Neural crest cell (in vitro differentiated cells): ENCODE data around the gene PIEZO2. TPM values are rescaled to one million over a fixed set of nuclear protein-coding genes. Genes with fewer than 3 reads are reported as not detected.

ENCODE experiments used
- DNase-seq: peaks from one replicate; pipeline ENCODE4 v3.0.0; 2021; ENCODE audit warnings: low read depth, mixed read lengths, low spot score
- H3K27ac Mint-ChIP-seq: one replicate; pipeline ENCODE4 v1.8.0; 2021; ENCODE audit warnings: mild to moderate bottlenecking, mixed read lengths; ENCODE audit not compliant: unreplicated experiment
- H3K27me3 Mint-ChIP-seq: 2 replicates; pipeline ENCODE4 v1.8.0; 2021; ENCODE audit warnings: low read depth, mild to moderate bottlenecking, mixed read lengths
- H3K36me3 Mint-ChIP-seq: 2 replicates; pipeline ENCODE4 v1.8.0; 2021; ENCODE audit warnings: low read depth, mild to moderate bottlenecking, mixed read lengths
- H3K4me1 Mint-ChIP-seq: 2 replicates; pipeline ENCODE4 v1.8.0; 2021; ENCODE audit warnings: mixed read lengths
- H3K4me3 Mint-ChIP-seq: one replicate; pipeline ENCODE4 v1.8.0; 2021; ENCODE audit warnings: mild to moderate bottlenecking, mixed read lengths
- H3K9me3 Mint-ChIP-seq: 2 replicates; pipeline ENCODE4 v1.8.0; 2021; ENCODE audit warnings: mixed read lengths
- CTCF ChIP-seq: fragments of 200-600 bp; sonication (generic); conservative IDR thresholded peaks from 2 replicates; pipeline ENCODE4 v1.5.0; 2021; ENCODE audit warnings: antibody characterized with exemption, mild to moderate bottlenecking
- total RNA-seq: library from RNA; stranded (reverse); gene quantifications from 2 replicates; pipeline ENCODE4 v1.2.1, GENCODE V29; 2021

The PIEZO2 gene
- total RNA-seq, 1 donor from 2014 or later = 15.5 TPM

GRCh38 chr18:10838553-10838952 is 310.8 kb downstream of the PIEZO2 start:
- H3K27ac Mint-ChIP-seq = no peak overlapping the region
- TF ChIP-seq CTCF = no peak
- H3K4me1 Mint-ChIP-seq = peaks cover 3% of the 10 kb centered on the region
- no peaks in the 10 kb centered on the region for H3K27me3 Mint-ChIP-seq
- H3K36me3 Mint-ChIP-seq = no peaks in the 10 kb centered on the region
- no peak overlapping the region for H3K4me3 Mint-ChIP-seq
- no peaks in the 10 kb centered on the region for H3K9me3 Mint-ChIP-seq
- DNase-seq = no peak

DNA sequence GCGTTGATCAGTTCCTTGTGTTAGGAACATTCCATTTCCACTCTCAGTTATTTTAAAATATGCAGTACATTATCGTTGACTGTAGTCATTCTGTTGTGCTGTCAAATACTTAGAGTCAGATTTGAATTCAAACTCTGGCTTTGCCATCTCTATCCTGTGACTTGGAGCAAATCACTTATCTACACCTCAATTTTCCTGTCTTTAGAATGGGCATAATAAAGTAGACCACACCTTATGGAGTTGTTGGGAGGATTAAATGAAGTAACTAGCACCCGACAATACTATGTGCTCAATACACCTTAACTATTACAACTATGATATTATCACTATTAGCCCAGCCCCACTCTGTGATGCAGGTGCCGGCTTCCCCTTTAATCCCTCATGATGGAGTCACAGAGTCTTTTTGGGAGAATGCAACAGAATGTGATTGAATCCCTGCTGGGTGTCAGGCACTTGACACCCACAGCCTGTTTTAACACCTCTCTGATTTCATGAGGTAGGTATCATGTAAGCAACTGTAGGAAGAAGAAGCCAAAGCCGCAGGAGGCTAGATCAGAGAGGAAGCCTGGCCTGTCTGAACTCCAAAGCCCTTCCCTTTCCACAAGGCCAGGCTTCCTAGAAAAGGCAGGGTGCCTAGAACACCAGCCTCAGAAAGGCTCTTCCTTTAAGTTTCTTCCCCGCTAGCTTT is 315.1 kb downstream of the PIEZO2 start:
- Mint-ChIP-seq H3K27me3 (no peaks in the 10 kb centered on the region), H3K27ac (no peak overlapping the region), H3K36me3 (peaks cover 10% of the 10 kb centered on the region), H3K9me3 (peaks cover 11% of the 10 kb centered on the region), H3K4me1 (peaks cover 16% of the 10 kb centered on the region), H3K4me3 (no peak overlapping the region)
- no peak for TF ChIP-seq CTCF
- no peak for DNase-seq

GRCh38 chr18:10833656-10834055 is 315.7 kb downstream of the PIEZO2 start:
- peaks cover 16% of the 10 kb centered on the region for H3K4me1 Mint-ChIP-seq
- H3K4me3 Mint-ChIP-seq = no peak overlapping the region
- TF ChIP-seq CTCF = no peak
- no peak for DNase-seq
- peaks cover 11% of the 10 kb centered on the region for H3K9me3 Mint-ChIP-seq
- H3K27ac Mint-ChIP-seq = no peak overlapping the region
- peaks cover 10% of the 10 kb centered on the region for H3K36me3 Mint-ChIP-seq
- no peaks in the 10 kb centered on the region for H3K27me3 Mint-ChIP-seq

GRCh38 chr18:10826400-10826799 is 323.0 kb downstream of the PIEZO2 start:
- TF ChIP-seq CTCF = no peak
- H3K27me3 Mint-ChIP-seq = no peaks in the 10 kb centered on the region
- H3K4me1 Mint-ChIP-seq = peaks cover 11% of the 10 kb centered on the region
- H3K27ac Mint-ChIP-seq = no peak overlapping the region
- H3K4me3 Mint-ChIP-seq = no peak overlapping the region
- H3K9me3 Mint-ChIP-seq = peaks cover 11% of the 10 kb centered on the region
- peaks cover 15% of the 10 kb centered on the region for H3K36me3 Mint-ChIP-seq
- DNase-seq = no peak

GRCh38 chr18:10822456-10822855 is 326.9 kb downstream of the PIEZO2 start:
- DNase-seq = no peak
- H3K27ac Mint-ChIP-seq = no peak overlapping the region
- no peak overlapping the region for H3K4me3 Mint-ChIP-seq
- no peaks in the 10 kb centered on the region for H3K27me3 Mint-ChIP-seq
- peaks cover 9% of the 10 kb centered on the region for H3K9me3 Mint-ChIP-seq
- no peaks in the 10 kb centered on the region for H3K4me1 Mint-ChIP-seq
- no peak for TF ChIP-seq CTCF
- peaks cover 8% of the 10 kb centered on the region for H3K36me3 Mint-ChIP-seq
